Karpas-422 (cell line): ENCODE results near the gene TTC31. TPM values are rescaled to one million over a fixed set of nuclear protein-coding genes. Genes with fewer than 3 reads are reported as not detected.

Source experiments
- DNase-seq: peaks from one replicate; pipeline ENCODE4 v3.0.0-alpha.2; 2015
- H2AFZ ChIP-seq: fragments of 200-600 bp; sonication (generic); 2 replicates; pipeline ENCODE4 v1.6.1; 2014; ENCODE audit warnings: antibody characterized with exemption, low read length, mixed read lengths
- H3K27ac ChIP-seq: fragments of 200-600 bp; sonication (generic); 2 replicates; pipeline ENCODE4 v1.5.1; 2014; ENCODE audit warnings: mild to moderate bottlenecking, low read length, moderate library complexity
- H3K27me3 ChIP-seq: fragments of 200-600 bp; sonication (generic); 2 replicates; pipeline ENCODE4 v1.6.1; 2014; ENCODE audit warnings: low read length, mixed read lengths
- H3K36me3 ChIP-seq: fragments of 200-600 bp; sonication (generic); 2 replicates; pipeline ENCODE4 v1.6.1; 2014; ENCODE audit warnings: low read length, mixed read lengths; ENCODE audit not compliant: insufficient read depth
- H3K4me1 ChIP-seq: fragments of 200-600 bp; sonication (generic); 2 replicates; pipeline ENCODE4 v1.6.1; 2014; ENCODE audit warnings: mild to moderate bottlenecking, low read length, mixed read lengths
- H3K4me2 ChIP-seq: fragments of 200-600 bp; sonication (generic); 2 replicates; pipeline ENCODE4 v1.6.1; 2014; ENCODE audit warnings: low read length, low read depth, mild to moderate bottlenecking; ENCODE audit not compliant: poor library complexity, severe bottlenecking
- H3K4me3 ChIP-seq: fragments of 200-600 bp; sonication (generic); 2 replicates; pipeline ENCODE4 v1.5.1; 2014; ENCODE audit warnings: mild to moderate bottlenecking, antibody characterized with exemption, low read length, mixed read lengths
- H3K79me2 ChIP-seq: fragments of 200-600 bp; sonication (generic); 2 replicates; pipeline ENCODE4 v1.6.1; 2014; ENCODE audit warnings: mild to moderate bottlenecking, low read length, mixed read lengths
- H3K9ac ChIP-seq: fragments of 200-600 bp; sonication (generic); 2 replicates; pipeline ENCODE4 v1.6.0; 2014; ENCODE audit warnings: low read length
- H3K9me2 ChIP-seq: fragments of 200-600 bp; sonication (generic), shearing (Covaris generic); replicated peaks from 2 replicates; pipeline ENCODE4 v1.6.0; 2014; ENCODE audit warnings: mild to moderate bottlenecking, low read length, moderate library complexity; ENCODE audit not compliant: insufficient read depth
- H3K9me3 ChIP-seq: fragments of 300-700, 200-600 bp; sonication (generic); 2 replicates; pipeline ENCODE4 v1.6.1; 2014; ENCODE audit warnings: low read length, mixed read lengths
- H4K20me1 ChIP-seq: fragments of 200-600 bp; sonication (generic); 2 replicates; pipeline ENCODE4 v1.6.1; 2014; ENCODE audit warnings: mild to moderate bottlenecking, antibody characterized with exemption, low read length, low read depth; ENCODE audit not compliant: insufficient read depth
- total RNA-seq: library from RNA; depleted of rRNA; stranded (reverse); fragments of >200 nt; shearing (Covaris generic); gene quantifications from 2 replicates; pipeline ENCODE4 v1.2.3, GENCODE V29; 2014; ENCODE audit warnings: low replicate concordance

TTC31 gene
- total RNA-seq, 1 experiment from 2014 or later, result 54.9 TPM

DNA sequence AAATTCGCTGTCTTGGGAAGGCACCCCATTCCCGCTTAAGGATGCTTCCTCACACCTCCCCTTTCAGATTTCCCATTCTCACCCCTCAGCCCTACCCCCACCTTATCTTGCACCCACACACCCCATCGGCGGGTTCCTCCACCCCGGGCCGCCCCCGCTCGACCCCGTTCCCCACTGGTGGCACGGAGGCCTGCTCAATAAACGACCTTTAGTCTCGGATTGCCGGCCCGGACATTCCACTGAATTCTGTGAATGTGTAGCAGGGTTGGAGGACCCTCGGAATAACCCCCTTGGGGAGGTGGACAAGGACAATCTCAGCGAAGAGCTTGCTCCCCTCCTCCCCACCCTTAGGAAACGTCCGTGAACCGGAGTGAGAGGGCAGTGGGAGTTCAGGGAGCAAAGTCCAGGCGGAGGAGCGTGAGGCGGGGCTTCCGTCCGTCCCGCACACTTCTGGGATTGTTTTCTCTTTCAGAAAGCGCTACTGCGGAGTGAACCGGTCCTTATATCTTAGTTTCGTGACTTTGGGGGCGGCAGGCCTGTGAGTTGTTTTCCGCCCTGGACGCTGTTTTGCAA is 19.4 kb downstream of the TTC31 start:
- Histone ChIP-seq H4K20me1 (no peaks in the 10 kb centered on the region), H3K79me2 (peaks cover 33% of the 10 kb centered on the region), H3K9me2 (no peaks in the 10 kb centered on the region), H3K9ac (peak overlapping the region; percentile 89), H3K4me1 (peaks cover 56% of the 10 kb centered on the region), H3K27ac (peak overlapping the region; percentile 65), H3K9me3 (no peaks in the 10 kb centered on the region), H3K4me3 (peak overlapping the region; percentile 83), H3K27me3 (no peaks in the 10 kb centered on the region), H2AFZ (peak overlapping the region; percentile 61; the same call in 1 of the 2 replicates), H3K4me2 (peak overlapping the region; percentile 89), H3K36me3 (peaks cover 9% of the 10 kb centered on the region; the same call in 1 of the 2 replicates)
- DNase-seq, result no peak

DNA sequence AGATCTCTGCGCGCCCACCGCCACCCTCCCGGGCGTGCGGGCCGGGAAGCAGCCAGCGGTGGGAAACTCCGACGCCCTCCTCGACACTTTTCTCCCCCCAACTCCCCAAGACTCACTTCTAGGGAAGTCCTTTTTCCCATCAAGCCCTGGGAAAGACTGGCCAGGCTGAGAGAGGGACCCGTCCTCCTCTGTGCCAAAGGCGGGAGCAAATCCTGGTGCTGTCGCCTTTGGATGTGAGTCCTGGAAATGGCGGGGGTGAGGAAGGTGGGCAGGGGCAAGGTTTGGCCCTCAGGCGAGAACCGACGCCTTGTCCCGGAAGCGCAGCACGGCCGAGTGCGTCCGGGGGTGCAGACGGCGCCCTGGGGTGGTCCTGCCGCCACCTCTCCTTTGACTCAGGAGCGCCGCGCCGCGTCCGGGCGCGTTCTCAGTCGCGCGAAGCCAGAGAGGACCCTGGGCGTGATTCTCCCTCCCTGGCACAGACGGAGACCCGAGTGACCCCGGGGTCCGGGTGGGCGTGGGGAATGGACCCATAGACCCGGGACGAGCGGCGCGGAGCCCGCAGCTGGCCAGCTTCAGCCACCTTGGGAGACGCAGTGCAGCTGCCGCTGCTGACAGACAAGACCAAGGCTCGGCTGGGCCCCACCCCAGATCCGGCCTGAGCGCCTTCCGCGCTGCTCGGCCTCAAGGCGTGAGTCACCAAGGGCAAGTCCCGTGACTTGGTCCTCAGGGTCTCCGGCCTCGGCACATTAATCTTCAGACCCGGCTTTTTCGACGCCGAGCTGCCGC is 20.0 kb downstream of the TTC31 start:
- peak overlapping the region; percentile 89 for H3K4me2 ChIP-seq
- H3K27me3 ChIP-seq, result no peaks in the 10 kb centered on the region
- peaks cover 58% of the 10 kb centered on the region for H3K4me1 ChIP-seq
- H2AFZ ChIP-seq, result peak overlapping the region; percentile 61
- no peaks in the 10 kb centered on the region for H4K20me1 ChIP-seq
- H3K27ac ChIP-seq, result peak overlapping the region; percentile 65
- peak overlapping the region; percentile 83 for H3K4me3 ChIP-seq
- H3K9me3 ChIP-seq, result no peaks in the 10 kb centered on the region
- H3K79me2 ChIP-seq, result peaks cover 33% of the 10 kb centered on the region
- H3K9me2 ChIP-seq, result no peaks in the 10 kb centered on the region
- DNase-seq, result peak; percentile 90
- peak overlapping the region; percentile 89 for H3K9ac ChIP-seq
- peaks cover 9% of the 10 kb centered on the region; the same call in 1 of the 2 replicates for H3K36me3 ChIP-seq

DNA sequence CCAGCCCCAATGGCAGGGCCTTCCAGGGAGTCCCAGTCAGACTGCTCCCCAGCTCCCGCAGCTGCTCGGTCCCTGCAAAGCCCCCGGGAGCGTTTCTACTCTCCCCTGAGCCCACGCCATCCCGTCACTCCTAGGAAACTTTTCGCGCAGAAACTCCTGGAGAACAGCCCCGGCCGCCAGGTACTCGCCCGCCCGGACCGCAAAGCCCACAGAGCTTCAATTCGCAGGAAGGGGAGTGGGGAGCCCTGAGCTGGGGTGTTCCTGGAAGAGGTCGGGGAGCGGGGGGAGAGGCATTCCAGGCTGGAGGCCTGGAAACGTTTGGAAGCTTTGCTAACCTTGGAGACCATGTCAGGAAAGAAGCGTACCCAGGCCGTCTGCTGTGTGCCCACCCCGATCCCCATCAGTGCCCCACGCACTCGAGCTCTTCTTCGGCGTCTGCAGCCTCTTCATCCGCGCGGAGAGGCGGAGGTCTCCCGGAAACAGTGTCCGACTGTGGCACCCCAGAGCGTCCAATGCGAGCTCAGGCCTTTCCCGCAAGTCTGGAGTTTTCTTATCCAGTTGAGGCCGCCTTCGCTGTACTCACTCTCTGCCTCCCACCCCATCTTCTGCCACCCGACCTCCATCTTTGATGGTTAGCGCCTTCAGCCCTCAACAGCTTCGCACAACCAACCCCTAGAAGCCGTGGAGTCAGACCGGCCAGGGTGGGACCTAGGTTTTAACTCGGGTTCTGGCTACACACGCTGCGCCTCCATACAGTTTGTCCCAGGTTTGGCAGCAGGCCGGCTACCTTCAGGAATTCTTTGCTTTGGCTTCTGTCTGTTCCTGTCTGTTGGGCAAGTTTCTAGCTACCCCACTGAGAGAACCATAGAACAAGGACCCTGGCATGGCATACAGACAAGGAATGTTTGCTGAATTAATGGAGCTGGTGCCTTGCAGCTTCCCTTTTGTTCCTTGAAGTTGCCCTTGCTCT is 20.9 kb downstream of the TTC31 start:
- Histone ChIP-seq H2AFZ (peak overlapping the region; percentile 61), H3K4me1 (peaks cover 65% of the 10 kb centered on the region), H3K9ac (peak overlapping the region; percentile 89), H3K9me2 (no peaks in the 10 kb centered on the region), H3K4me2 (peak overlapping the region; percentile 89), H3K36me3 (peaks cover 9% of the 10 kb centered on the region; the same call in 1 of the 2 replicates), H3K79me2 (peaks cover 33% of the 10 kb centered on the region), H3K27me3 (no peaks in the 10 kb centered on the region), H4K20me1 (no peaks in the 10 kb centered on the region), H3K27ac (peak overlapping the region; percentile 69), H3K9me3 (no peaks in the 10 kb centered on the region), H3K4me3 (peak overlapping the region; percentile 83)
- DNase-seq, result no peak

DNA sequence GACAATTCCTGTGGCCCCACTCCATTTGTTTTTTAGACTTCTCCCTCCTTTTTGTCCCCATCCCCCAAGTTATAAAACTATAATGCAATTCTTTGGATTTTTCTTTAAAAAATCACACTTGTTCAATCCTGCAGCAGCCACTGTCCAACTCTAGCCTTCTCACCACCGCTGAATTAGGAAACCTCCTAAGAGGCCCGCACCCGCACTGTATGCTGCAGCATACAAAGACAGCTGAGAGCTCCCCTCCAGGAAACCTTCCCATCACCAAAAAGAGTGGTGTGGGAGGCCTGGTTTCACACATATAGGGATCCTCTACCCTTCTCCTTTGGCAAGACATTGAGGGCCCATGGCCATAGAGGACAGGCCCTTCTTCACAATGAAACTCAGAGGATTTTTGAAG is 21.7 kb downstream of the TTC31 start:
- Histone ChIP-seq H2AFZ (no peak overlapping the region), H3K4me3 (peak overlapping the region; percentile 78; the same call in 1 of the 2 replicates), H3K79me2 (peaks cover 33% of the 10 kb centered on the region), H3K4me1 (peaks cover 65% of the 10 kb centered on the region), H3K9ac (peak overlapping the region; percentile 89), H3K9me3 (no peaks in the 10 kb centered on the region), H3K36me3 (peaks cover 9% of the 10 kb centered on the region; the same call in 1 of the 2 replicates), H3K27me3 (no peaks in the 10 kb centered on the region), H3K27ac (peak overlapping the region; percentile 69), H3K9me2 (no peaks in the 10 kb centered on the region), H3K4me2 (peak overlapping the region; percentile 89), H4K20me1 (no peaks in the 10 kb centered on the region)
- no peak for DNase-seq

DNA sequence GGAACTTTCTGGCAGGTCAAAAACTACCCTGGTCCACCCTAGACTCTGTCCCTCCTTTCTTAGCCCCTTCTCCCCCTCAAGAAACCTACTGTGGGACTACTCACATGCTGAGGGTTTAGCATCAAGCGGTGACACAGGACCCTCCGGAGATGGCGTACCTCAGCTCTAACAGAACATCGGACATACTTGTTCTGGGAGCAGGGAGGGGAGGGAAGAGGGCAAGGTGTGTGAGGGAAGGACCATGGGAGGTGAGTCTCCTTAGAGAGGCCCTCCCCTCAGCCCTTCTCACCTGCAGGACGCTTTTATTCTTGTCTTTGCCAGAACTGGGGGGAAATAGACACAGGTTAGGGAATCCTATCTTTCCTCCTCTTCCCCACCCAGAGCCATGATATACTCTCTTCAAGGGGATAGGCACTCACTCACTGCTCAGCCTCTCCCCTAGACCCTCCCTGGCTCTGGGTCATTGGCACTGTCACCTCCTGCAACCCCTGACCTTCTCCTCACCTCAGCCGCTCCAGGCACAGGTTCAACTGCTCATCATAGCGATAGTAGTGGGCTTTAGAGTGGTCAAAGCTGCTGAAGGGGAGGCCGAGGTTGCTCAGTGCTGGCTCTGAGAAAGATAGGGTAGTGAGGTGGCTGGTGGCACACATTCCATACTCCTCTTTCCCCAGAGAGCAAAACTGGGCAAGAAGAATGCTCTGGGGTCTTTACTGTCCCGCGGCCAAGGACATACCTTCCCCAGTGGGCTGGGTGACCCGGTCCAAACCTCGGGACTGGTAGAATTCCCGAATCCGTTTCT is 22.8 kb downstream of the TTC31 start:
- H4K20me1 ChIP-seq, result no peaks in the 10 kb centered on the region
- H3K9me2 ChIP-seq, result no peaks in the 10 kb centered on the region
- peak overlapping the region; percentile 78 for H3K4me3 ChIP-seq
- H3K27ac ChIP-seq, result peak overlapping the region; percentile 69
- no peak for DNase-seq
- H3K36me3 ChIP-seq, result peaks cover 9% of the 10 kb centered on the region; the same call in 1 of the 2 replicates
- no peaks in the 10 kb centered on the region for H3K9me3 ChIP-seq
- H3K4me2 ChIP-seq, result peak overlapping the region; percentile 89
- H2AFZ ChIP-seq, result no peak overlapping the region
- H3K4me1 ChIP-seq, result peaks cover 65% of the 10 kb centered on the region
- peak overlapping the region; percentile 89 for H3K9ac ChIP-seq
- no peaks in the 10 kb centered on the region for H3K27me3 ChIP-seq
- peaks cover 33% of the 10 kb centered on the region for H3K79me2 ChIP-seq

DNA sequence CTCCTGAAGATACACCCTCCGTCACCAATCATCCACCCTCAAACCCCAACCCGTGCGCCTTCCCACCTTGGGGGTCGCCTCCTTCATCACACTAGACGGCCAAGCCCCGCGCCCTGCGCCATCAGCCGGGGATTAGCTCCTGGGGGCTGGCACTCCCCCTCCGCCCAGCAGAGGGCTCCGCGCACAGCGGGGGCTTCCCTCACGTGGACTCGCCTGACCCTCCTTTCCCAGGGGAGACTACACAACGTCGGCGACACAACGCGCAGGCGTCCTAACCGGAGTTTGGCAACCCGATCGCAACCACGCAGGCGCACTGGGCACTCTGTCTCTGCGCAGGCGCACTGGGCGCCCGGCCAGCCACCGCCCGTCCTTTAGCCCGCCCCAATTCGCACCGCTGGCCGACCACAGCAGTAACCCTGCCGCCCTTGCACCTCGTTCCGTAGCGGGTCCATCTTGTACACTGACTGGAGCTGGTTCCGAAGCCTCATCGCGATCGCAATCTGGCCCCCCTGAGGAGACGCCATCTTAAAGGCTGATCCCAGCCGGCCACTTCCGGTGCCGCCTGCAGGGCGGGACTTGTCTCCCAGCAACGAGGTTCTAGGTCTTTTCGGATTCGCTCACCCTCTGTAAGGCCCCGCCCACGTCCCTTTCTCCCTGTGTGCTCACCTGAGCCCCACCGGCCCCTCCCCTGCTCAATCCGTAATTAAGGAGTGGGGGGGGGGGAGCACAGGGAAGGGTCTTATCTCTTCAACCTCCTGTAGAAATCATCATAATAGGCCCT is 24.5 kb downstream of the TTC31 start, which contains the start of gene PCGF1:
TSS of gene PCGF1 (minus strand) at position 551 of the 781 bp plus-strand sequence. CDS start at position 524, 27 bp downstream.
- peak; percentile 100 for DNase-seq
- peak within 1 kb of the TSS; percentile 89 for H3K9ac ChIP-seq
- H3K27me3 ChIP-seq, result no peaks in the 10 kb centered on the region
- H3K4me2 ChIP-seq, result peak within 1 kb of the TSS; percentile 89
- peaks cover 27% of the 10 kb centered on the region for H3K79me2 ChIP-seq
- H3K4me1 ChIP-seq, result peaks cover 51% of the 10 kb centered on the region
- H2AFZ ChIP-seq, result peak within 1 kb of the TSS; percentile 88
- H4K20me1 ChIP-seq, result no peaks in the 10 kb centered on the region
- peak within 1 kb of the TSS; percentile 88 for H3K27ac ChIP-seq
- no peaks in the 10 kb centered on the region for H3K9me2 ChIP-seq
- H3K36me3 ChIP-seq, result peaks cover 9% of the 10 kb centered on the region; the same call in 1 of the 2 replicates
- H3K4me3 ChIP-seq, result peak within 1 kb of the TSS; percentile 78
- H3K9me3 ChIP-seq, result no peaks in the 10 kb centered on the region
